HG02885 (cell line): ENCODE measurements around the gene ACKR3.

ENCODE experiments used
- ATAC-seq: cut with Tn5 transposase; IDR thresholded peaks from one replicate; pipeline ENCODE4 v1.9.1; 2021; ENCODE audit warnings: mild to moderate bottlenecking; ENCODE audit not compliant: unreplicated experiment, poor library complexity

The ACKR3 gene

GRCh38 chr2:236548179-236548921, 21.3 kb upstream of the ACKR3 start:
- no peak for ATAC-seq

- ATAC-seq: no peak
These were observed 20.5 kb upstream of the ACKR3 start for GRCh38 chr2:236549165-236549564.

DNA sequence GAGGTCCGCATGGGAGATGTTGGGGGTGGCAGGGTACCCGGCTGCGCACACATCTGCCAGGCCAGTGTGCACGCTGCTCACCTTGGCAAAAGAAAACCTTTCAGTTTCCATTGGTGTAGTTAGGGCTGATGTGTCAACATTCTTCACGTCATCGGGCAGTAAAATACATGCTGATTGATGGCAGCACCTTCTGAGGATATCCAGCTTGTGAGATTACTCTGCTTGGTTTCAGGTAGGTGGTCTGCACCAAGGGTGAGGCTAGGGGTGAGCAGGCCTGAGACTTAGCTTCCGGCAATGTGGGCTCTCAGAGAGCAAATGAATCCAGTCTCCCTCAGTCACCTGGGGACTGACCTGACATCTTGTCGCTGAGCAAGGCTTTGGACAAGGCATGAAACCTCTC, 19.3 kb upstream of the ACKR3 start:
- no peak for ATAC-seq

DNA sequence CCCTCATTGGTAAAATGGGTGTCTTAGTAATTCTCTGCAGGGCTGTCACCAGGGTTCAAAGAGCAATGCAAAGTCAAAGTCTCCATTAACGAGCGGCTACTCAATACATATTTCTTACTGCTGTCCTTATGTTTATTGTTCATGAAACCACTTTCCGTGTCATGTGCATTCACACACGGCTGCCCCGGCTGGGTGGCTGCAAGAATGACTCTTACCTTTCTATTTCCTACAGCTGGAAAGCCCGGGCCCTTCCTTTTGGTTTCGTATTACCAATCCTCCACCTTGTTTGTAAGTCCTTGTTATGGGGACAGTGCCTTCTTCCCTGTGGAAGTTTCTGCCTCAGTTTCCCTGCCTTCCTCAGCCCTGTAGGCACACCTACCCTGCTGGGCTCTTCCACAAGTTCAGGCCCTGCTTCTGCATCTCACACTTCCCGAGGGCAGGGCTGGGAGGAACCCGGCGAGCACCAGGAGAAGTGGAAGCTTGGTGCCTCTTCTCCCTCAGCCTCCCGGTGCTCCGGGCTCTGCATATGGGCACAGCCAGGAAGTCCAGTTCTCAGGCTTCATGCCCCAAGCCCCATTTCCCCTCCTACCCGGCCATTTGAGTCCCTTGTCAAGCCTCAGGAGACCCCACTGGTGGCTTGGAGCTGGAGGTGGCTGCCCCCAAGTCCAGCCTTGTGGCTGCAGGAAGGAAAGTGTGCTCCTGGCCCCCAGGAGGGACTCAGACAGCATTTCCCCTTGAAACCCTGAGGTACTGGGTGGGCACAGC, 18.7 kb upstream of the ACKR3 start:
- peak; percentile 56 for ATAC-seq

- peak; percentile 42 for ATAC-seq
These were observed 18.0 kb upstream of the ACKR3 start for GRCh38 chr2:236551471-236552211.

DNA sequence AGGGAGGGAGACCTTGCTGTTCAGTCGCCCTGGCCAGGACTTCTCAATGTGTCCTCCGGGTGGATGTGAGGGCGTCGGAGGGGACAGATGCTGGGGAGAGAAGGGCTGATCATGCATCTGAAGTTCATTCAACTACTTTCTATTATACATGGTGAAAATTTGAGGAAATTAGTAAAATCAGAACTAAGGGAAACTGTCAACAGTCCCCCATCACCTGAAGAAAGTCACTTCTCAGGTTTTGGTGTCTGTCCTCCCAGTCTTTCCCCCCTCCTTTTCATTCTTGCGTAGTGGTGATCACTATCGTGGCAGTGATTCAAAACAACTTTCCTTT, 17.4 kb upstream of the ACKR3 start:
- ATAC-seq: peak; percentile 21

DNA sequence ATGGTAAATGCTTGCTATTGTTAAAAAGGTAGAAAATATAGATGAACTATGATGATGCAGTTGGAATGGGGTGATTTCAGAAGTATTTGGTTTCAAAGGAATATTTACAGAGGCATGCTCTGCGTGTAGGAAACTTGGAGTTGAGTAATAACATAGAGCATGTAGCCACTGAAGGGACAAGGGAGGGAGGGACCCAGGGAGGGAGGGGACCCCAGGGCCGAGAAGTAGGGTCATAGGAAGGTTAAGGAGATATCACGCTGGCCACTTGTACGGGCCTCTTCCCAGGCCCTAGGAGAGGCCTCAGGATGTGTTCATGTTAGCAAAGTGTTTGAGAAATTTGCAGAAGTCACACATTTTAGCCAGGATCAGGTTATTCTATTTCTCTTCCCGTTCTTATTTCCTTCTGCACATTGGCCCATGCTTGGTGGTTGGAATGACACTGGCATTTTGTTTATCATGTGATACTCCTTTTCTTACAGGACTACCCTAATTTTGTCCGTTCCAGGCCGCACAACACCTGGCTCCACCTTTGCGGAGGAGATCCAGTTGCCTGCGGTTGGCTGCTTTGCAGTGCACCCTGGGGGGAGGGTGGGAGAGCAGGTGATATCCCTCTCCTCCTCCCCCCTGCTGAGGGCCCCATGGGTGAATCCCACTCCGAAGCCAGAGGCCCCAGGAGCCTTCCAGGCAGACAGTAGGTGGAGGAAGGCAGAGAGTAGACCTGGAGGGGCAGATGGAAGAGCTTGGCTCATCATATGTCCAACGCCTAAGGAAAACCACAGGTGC, 16.9 kb upstream of the ACKR3 start:
- ATAC-seq: no peak

GRCh38 chr2:236553522-236553921, 16.1 kb upstream of the ACKR3 start:
- no peak for ATAC-seq

DNA sequence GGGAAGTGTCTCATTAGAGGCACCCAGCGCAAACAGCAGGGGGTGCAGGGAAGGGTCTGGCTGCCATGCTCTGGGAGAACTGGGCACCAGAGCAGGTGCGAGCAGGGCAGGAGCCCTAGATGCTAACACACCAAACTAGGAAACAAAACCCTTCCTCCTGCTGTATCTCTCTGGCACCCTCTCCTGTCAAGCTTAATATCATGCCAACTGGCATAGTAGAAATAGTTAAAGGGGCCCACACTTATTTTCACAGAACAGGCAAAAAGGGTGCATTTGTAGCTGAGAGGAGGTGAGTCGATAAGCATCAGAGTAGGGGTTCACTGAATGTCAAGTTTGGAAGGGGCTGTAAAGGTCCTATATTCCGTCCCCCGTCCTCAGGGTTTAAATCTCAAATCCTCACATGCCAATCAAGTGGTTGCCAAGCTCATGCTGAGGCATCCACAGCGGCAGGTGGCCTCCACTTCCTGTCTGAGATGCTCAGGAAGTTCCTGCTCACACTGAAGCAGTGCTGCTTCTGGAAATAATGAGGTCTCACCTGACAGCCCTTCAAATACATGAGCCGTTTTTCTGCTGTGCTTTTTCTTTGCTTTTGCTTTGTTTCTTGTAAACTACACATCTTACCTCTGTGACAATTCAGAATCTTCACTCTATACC, 14.9 kb upstream of the ACKR3 start:
- ATAC-seq: no peak

DNA sequence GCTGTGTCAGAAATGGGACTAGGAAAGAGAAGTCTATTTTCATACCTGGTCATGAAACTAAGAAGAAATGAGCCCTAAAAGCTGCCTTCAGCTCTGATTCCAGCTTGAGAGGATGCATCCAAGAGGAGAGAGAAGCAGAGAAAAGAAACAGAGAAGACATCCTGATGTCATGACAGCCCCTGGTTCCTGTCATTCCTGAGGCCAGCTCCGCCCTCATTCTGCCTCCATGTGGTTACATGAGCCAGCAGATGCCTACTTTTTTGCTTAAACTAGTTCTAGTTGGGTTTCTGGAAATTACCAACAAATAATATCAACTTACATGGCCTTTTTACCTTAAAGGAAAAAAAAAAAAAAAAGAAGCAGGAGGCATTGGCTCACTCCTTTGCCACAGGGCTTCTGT, 14.1 kb upstream of the ACKR3 start:
- ATAC-seq: no peak

- no peak for ATAC-seq
These were observed 12.2 kb upstream of the ACKR3 start for GRCh38 chr2:236557306-236558030.

DNA sequence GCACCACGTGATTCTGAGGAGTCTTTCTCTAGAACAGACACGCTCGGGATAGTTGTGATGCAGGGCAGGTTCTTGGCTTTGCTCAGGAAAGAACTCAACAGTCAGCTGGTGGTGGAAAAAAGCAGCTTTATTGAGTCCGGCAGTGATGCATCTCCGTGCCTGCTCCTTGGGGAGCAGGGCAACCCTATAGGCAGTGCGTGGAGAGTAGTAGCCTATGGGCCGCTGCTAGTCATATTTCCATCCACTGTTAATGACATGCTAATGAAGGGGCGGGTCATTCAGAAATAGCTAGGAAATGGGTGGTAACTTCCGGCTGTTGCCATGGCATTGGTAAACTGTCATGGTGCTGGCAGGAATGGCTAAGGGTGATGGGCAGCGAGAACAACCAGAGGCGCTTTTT, 11.6 kb upstream of the ACKR3 start:
- no peak for ATAC-seq

DNA sequence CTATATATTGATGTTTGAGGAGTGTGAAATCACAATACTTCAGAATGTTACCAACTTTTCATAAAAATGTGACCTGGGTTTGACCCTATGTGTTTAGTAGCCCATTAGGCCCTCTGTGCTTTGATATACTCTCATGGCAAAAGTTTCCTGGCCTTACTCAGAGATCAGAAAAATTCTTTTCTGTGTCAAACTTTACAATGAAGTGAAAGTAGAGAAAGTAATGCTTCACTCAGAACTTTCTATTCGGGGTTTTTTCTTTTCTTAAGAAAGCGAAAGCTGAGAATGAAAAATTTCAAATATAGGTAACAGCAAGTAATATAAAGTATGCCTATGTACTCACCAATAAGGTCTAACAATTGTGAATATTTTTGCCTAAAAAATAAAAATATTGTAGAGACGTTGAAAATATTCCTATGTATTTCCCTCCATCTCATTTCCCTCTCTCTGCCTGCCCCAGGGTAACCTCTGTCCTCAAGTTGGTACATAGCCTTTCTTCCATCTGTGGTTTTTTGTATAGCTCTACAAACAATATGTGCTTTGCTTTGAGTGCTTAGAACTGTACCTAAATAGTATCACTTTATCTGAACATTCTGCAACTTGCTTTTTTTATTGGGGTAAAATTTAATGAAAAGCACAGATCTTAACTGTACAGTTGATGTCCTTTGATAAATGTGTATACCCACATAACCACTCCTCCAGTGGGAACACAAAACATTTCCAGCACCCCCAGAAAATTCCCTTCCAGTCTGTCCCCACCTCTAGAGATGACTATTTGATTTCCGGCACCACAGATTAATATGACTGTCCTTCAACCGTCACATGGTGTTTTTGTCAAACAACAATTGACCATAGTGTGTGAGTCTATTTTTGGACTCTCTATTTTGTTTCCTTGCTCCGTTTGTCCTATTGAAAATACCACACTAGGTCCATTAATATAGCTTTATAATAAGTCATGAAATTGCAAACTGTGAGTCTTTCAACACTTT, 10.3 kb upstream of the ACKR3 start:
- peak; percentile 66 for ATAC-seq

DNA sequence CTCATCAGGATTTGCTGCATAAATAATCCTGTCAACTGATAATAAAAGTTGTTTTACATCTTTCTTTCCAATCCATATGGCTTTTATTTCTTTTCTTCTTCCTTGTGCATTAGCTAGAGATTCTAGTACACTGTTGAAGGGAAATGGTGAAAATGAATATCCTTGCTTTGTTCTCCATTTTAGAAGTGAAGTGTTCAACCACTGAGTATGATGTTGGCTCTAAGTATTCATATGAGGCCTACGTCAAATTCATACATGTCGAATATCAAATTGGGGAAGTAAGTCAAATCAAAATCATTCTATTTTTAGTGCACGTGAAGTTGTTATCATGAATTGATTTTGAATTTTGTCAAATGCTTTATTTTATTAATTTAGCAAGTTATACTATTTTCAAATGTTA, 7.8 kb upstream of the ACKR3 start:
- no peak for ATAC-seq

DNA sequence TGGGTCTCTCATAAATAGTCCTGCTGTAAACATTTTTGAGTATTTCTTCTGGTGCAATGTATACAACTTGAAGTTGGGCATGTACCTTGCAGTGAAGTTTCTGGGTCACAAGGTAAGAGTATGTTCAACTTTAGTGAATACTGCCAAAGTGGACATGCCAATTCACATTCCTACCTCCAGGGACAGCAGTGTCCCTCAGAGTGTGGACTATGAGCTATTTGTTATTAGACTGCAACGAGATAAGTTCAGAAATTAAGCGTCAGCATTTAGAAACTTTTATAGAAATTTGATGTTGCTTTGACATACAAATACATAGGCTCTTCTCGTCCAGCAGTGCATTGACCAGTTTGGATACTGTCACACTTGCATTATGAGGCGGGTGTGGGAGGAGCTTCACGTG, 7.2 kb upstream of the ACKR3 start:
- ATAC-seq: no peak

- ATAC-seq: no peak
These were observed 5.7 kb upstream of the ACKR3 start for GRCh38 chr2:236563953-236564352.

DNA sequence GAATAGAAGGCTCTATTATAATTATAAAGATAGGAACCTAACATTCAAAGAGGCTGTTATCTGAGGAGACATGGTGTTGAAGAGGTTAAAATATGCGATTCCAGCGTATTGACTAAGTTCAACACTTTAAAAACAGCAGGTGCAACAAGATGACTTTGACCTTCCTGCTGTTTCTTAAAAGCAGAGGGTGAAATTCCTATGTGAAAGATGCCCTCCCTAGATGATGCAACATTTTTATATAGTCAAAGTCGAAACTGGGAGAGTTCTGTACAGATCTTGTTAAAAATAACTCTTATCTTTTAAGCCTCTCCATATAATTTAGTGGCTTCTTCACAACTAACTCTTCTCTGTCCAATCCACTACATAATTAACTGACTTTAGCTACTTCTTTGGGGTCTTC, 4.4 kb upstream of the ACKR3 start:
- ATAC-seq: no peak

- ATAC-seq: no peak
These were observed 3.7 kb upstream of the ACKR3 start for GRCh38 chr2:236565879-236566402.
